Dermis microvascular lymphatic vessel endothelial cell (primary cell): ENCODE results near the gene GTF2H2C_2.
"Not testable (repeated sequence)": the region's sequence is repeated elsewhere in the genome, so short reads cannot be mapped to it uniquely, and the experiment has no call there.

Experiments used
- DNase-seq, 2 donors: peaks; one replicate each; pipeline versions ENCODE4 v3.0.0 to v3.0.0-alpha.2; 2010; ENCODE audit warnings: low read depth in 2 of 2

Gene GTF2H2C_2

DNA sequence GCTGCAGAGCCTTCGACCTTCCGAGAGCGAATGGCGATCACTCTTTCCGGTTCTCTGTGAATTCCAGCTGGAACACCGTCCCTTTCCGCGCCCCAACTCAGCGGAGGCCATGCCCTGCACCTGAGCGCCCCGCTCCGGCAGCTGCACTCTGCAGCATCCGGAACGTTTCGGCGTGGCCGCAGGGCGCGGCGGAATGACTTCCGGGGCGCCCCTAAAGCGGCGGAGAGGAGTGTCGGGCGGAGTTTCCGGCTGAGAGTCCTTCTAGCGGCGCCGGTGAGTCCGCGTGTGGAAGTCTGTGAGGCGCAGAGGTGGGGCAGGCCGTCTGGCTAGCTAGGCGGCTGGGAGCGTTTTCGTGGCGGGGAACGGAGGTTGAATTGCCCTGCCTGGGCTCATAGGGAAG is at the start of gene GTF2H2C_2:
GTF2H2C_2 (plus strand) TSS at position 252 of the 400 bp plus-strand sequence.
- DNase-seq, result not testable (repeated sequence)

DNA sequence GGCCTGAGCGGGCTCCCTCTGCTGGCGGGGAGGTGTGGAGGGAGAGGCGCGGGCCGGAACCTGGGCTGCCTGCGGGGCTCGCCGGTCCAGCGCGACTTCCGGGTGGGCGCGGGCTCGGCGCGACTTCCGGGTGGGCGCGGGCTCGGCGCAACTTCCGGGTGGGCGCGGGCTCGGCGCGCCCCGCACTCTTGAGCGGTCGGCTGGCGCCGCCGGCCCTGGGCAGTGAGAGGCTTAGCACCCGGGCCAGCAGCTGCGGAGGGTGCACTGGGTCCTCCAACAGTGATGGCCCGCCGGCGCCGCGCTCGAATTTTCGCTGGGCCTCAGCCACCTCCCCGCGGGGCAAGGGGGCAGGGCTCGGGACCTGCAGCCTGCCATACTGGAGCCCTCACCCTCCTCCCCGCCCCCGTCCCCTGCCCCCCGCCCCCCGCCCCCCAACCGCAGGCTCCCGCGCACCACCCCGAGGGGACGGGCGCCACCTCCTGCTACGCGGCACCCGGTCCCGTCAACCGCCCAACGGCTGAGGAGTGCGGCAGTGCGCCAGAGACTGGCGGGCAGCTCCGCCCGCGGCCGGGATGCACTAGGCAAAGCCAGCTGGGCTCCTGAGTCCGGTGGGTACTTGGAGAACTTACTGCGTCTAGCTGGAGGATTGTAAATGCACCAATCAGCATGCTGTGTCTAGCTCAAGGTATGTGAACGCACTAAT is 14.0 kb upstream of the GTF2H2C_2 start:
- not testable (repeated sequence) for DNase-seq

DNA sequence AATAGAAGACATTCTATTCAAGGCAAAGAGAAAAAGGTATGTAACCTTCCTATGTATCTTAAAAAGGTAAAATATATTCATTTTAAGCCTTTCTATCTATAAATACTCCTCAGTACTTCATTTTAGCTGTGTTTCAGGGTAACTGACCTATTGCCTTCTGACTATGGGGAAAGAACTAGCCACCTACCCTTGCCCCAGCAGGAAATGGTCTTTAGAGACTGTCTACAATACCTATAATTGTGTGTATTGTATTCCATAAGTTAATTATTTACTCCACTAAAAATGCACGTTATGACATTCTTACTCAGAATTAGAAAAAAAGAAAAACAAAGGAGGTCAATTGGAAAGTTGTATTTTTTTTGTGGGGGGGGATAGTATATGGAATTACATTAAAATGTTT is 6.2 kb downstream of the GTF2H2C_2 start:
- DNase-seq, result not testable (repeated sequence)

DNA sequence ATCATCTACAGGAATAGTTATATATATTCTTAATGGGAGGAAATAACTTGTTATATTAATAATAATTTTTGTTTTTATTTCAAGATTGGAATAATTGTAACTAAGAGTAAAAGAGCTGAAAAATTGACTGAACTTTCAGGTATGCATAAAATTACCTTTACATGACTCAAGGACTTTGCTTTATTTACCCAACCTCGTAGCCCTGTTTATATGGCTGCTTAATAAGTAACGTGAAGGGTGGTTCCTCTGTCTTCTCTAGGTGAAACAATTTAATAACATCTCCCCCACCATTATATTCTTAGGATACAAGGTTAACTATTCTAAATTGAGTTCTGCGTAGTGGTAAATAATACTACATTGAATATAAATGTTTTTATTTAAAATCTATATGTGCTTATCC is 8.0 kb downstream of the GTF2H2C_2 start:
- DNase-seq, result not testable (repeated sequence)

DNA sequence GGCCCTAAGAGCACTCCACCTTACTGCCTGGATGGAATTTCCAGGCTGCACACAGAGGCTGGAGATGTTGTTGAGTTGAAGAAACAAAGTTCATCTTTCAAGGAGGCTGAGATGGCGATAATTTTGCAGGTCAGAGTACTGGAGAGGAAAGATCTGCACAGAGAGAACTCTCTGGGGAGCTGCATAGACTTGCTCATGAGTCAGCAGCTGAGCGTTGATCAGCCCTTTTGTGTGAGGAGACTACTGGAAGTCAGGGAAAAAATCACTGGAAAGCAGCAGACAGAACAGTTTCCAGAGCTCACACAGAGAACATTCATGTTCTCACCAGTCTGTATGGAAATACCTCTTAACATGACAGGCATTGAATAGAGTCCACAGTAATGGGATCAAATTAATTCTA is 23.4 kb downstream of the GTF2H2C_2 start:
- DNase-seq, result not testable (repeated sequence)

DNA sequence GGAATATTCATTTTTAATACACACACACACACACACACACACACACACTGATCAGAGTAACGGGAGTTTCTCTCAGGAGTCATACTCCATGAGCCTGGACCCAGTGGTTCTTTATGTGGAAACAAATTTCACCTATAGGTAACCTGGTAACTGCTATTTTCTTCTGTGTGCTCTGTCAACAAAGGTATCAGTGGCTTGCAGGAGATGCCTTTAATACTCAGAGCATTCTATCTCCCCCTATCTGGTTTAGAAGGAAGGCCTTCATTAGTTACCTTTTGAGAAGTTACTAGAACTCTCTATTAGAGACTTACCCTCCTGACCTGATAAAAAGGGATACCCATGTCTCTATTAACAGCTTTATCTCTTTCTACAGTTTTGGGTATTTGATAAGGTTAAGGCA is 34.4 kb downstream of the GTF2H2C_2 start:
- not testable (repeated sequence) for DNase-seq

DNA sequence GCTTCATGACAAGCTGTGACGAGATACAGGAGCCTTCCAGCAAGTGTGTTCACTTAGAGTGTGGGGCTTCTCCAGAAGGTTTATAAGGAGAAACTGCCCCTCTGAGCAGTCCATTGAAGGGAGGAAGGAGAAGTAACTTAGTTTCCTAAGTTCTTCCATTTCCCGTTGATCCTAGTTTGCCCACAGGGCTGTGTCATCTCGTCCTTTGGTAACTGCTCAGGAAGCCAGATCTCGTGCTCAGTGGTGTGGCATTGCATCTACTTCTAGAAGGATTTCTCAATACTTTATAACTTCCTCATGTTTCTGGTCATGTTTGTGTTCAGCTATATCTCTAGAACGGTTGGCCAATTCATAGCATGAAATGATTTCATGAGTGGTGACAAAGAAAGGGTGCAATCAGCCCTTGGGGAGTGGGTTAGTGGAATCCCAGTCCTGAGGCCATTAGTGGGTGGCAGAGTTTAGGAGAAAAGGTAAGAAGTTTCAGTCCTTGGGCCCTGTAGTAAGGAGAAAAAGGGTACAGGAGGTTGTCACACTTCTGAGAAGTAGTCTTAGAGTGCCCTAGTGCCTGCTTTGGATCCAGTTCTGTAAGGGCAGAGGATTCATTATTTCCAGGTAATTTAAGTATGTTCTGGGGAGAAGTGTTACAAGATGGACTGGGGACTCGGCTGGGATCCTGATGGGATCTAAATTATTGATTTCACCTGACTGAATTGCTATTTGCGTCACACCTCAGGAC is 36.2 kb downstream of the GTF2H2C_2 start:
- DNase-seq, result not testable (repeated sequence)

DNA sequence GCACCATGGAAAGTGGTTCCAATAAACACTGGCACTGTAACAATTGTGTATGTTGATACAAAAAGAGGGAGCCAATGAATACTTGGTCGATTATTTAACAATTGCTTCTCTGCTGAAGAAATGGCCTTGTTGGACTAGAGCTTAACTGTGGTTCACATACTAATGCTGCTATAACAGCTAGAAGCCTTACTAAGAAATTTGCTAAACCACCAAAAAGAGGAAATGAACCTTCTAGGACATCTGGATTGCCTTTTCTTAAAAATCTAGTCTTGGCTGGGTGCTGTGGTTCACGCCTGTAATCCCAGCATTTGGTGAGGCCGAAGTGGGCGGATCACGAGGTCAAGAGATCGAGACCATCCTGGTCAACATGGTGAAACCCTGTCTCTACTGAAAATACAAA is 41.9 kb downstream of the GTF2H2C_2 start:
- DNase-seq, result not testable (repeated sequence)

DNA sequence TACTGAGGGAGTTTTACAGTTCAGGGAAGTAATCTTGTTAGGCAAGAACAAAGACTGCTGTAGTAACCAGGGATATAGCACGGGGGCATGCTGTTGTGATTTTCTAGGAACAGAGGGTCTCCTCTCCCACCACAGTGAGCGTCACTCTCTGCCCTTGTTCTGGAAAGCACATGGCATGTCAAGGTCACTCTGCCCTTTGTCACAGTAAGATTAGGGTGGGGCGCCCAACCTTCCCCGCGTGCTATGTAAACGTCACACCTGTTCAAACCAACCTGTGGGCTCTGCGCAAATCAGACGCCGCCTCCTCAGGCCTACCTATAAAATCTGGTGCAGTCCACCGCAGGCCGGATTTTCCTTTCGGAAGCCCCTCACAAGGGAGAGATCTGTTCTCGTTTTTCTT is 44.0 kb downstream of the GTF2H2C_2 start:
- not testable (repeated sequence) for DNase-seq

DNA sequence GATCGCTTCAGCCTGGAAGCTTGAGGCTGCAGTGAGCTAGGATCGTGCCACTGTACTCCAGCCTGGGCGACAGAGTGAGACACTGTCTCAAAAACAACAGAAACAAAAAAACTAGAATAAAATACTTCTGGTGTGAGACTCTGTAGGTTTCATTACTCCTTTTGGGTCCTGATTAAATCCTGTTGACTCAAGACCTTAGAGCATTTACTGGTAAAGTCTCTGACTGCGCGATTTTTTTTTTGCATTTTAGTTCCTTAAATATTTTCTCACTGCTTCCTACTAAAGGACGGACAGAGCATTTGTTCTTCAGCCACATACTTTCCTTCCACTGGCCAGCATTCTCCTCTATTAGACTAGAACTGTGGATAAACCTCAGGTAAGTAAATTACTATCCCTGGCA is 46.8 kb downstream of the GTF2H2C_2 start:
- not testable (repeated sequence) for DNase-seq

DNA sequence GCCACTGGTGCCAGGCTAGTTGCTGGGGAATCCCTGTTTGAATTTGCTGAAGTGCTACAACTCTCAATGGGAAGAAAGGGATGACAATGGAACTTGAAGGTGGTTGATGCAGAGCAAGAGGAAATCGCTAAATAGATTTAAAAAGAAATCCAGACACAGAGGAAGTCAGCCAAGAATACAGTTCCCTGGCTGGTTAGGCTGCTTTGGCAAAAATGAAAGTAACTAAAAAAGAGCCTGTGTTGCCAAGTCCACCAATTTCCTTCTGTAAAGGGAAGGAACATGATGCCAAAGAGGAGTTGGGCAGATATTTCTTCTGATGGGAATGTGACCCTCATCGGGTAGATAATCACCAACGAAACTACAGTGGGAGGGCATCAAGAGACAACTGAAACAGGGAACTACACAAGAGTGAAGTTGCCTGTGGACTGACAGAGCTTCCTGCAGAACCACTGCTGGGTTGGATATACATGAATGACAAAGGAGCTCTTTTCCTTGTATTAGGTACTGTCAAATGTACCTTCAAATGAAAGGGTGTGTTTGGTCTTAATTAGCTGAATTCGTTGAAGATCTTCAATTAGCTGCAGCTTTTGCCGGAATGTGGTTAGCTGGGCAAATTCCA is 49.0 kb downstream of the GTF2H2C_2 start:
- not testable (repeated sequence) for DNase-seq

DNA sequence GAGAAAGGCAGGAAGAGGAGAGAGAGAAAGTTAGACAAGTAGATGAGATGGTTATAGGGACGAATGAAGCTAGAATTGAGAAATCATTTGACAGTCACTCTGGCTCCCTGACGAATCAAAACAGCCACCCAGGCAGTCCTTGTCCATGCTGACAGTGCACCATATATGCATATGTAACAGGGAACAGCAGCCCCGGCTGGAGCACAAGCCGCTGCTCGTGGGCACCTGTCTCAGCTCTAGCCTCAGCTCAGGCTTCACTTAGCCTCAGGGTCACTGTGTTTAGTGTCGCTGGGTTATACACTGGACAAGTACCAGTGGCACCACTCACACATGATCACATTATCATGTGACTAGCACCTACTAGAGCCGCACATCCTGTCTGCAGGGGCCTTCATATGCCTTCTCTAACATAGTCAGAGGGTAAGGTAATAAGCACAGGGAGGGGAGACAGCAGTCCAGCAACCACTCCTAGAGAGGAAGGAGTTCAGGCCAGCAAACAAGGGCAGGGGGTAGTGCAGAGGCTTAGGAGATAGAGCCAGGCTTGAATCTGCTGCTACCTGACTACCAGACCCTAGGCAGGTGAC is 54.9 kb downstream of the GTF2H2C_2 start:
- DNase-seq, result not testable (repeated sequence)
